OCI-M2 (cell line): ENCODE measurements around the gene ZHX3.

Source experiments
- DNase-seq: peaks from one replicate; lab custom pipeline; 2025; ENCODE audit not compliant: unreplicated experiment; lab: John Stamatoyannopoulos, UW

The ZHX3 gene

DNA sequence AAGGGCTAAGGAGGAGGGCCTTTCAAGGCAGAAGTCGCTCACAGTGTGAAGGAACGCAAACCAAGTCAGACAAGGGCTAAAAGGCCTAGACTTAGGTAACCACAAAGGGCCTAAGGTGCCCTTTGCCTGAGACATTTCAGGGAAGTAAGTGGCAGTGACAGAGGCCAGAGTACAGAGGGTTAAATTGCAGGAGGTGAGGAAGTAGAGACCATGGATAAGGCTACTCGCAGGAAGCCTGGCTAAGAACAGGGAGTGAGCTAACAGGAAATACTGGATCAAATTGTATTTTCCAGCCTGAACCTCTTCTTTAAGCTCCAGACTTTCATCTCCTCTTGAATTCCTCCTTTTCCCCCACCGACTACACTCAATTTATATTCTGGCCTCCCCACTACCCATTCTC lies 16.6 kb downstream of the ZHX3 start:
- DNase-seq, result no peak

DNA sequence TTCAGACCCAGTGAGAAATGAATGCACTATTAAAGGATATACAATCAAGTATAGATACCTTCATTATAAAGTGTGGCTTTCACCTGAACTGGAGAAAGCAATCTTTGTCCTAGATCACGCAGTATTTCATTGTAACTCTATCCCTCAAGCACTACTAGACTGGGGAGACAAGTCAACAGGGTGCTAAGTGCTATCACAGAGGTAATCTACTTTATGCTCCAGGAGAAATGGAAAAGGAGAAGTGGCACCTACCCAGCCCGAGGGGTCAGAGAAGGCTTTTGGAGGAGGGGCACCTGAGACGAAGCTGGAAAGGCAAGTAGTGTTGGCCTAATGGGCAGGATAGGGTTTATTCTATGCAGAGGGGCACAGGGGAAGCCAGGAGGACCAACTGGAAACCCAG lies 17.1 kb downstream of the ZHX3 start:
- DNase-seq, result no peak

DNA sequence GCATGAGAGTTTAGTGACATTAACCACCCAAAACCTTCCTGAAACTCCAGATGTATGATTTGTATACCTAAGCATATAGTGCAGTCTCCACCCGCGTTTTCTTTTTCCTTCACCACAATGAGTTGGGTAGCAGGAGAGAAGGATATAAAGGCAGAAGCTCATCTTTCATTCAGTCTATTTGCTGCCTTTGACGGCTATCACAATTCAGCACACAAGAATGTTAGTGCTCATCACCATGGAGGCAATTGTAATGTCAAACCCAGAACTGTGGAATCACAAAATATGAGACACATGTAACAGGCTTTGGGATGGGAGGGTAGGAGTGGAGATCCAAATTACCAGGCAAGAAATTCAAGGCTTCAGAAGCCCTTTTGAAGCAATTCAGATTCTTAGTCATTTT lies 17.6 kb downstream of the ZHX3 start:
- no peak for DNase-seq

DNA sequence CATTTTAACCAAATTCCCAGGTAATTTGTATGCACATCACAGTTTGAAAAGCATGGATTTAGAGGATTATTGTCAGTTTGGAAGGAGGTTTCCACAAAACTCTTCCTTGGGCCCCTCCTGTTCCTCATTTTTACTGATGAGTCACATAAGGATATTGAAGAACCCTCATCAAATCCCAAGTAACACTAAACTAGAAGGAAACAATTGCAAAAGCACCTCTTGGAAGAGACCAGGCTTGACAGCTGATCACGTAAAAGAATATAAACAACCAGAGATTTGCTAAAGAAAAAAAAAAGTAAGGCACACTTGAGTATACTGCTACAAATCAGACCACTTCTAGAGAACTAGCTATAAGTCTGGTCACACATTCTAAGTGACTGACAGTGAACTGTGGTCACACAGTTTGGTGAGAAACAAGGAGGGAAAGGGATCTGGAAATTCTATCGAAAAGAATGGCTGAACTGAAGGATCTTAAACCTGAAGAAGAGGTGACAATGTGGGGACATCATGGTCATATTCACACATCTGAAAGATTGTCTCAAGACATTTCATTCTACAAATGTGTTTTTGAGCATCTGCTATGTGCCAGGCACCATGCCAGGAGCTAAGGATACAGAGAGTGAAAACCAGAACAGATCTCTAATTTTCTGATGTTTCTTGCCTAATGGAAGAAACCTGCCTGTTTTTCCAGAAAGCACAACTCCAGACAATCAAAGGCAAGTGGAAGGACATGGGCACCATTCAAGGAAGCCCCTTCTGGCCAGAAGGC lies 24.1 kb downstream of the ZHX3 start:
- no peak for DNase-seq

DNA sequence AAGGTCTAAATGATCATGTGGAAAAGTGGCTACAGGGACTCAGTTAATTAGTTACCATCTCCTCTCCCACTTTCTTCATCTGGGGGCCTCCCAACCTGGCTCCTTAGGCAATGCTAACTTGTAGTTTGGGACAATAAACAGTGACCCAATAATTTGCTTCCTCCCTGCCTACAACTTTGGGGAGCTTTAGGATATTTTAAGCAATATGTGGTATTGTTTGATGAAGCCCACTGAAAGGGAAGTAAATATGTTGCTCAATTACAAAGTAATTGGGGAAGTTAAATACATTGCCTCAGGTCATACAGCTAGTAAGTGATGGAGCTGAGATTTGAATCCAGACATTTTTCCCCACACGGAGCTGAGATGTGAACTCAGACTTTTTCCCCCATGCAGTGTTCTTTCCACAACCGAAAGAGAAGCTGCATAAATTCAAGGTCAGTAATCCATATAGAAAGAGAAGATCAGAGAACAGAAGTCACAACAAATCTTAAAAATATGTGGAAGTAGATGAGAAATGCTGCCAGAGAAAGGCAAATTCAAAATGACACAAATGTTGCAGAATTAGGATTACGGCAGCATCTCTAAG lies 26.6 kb downstream of the ZHX3 start:
- DNase-seq, result no peak

DNA sequence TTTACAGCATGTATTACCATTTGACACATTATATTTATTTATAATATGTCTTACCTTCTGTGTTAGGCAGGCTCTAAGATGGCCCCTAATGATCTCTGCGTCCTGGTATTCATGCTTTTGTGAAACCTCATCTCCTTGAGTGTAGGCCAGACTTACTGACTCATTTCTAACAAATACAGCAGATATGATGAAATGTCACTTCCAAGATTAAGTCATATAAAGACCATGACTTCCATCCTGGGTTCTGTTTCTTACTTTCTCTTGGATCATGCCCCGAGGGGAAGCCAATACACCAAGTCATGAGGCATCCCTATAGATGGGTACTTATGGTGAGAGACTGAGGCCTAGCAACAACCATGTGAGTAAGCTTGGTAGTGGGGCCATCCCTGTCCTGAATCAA lies 30.2 kb downstream of the ZHX3 start:
- DNase-seq, result no peak

DNA sequence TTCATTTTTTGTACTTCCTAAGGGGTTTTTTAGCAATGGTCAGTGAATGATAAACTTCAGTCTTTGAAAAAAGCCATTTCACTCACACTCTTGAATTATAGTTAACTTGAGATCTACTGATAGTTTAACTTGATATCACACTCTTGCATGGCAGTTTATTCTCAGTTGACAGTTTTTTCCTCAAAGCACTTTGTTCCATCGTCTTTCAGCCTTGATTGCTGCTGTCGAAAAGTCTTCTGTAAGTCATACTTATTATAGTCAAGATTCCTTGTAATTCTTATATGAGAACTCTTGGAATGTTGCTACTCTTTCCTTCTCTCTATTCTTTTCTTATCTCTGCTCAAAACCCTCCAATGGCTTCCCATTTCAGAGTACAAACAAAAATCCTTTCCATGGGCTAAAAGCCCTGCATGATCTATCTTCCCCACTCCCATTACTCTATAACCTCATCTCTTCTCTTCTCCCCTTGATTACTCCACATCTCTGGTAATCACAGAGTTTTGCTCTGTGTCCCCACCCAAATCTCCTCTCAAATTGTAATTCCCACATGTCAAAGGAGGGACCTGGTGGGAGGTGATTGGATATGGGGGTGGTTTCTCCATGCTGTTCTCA lies 31.2 kb downstream of the ZHX3 start:
- DNase-seq, result no peak

DNA sequence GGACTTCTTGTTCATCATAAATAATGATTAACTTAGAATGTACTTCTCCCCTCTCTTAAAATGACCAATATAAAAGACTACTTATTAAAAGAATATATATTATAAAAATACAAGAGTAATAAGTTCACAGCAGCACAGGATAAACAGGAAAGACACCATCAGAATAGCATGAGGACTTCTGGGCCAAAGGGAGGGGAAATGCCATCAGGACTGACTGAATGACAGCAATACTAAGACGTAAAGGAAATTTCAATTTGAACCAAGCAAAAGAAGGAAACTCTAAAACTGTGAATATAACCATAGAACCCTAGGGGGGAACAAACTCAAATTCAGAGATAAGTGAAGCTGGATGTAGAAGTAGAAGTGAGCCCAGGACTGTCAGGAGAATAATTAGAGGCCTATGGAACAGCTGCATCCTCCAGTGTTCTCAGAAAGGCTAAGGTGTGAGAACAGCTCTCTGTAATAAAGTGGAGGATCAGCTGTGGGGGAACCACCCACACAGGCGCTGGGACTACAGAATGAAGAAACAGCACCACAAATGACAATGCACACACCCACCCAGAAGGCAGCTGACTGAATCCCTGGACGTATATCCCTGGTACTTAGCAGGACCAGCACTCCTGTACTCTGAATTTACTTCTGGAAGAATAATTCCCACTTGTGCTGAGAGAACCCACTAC lies 37.8 kb downstream of the ZHX3 start:
- no peak for DNase-seq

DNA sequence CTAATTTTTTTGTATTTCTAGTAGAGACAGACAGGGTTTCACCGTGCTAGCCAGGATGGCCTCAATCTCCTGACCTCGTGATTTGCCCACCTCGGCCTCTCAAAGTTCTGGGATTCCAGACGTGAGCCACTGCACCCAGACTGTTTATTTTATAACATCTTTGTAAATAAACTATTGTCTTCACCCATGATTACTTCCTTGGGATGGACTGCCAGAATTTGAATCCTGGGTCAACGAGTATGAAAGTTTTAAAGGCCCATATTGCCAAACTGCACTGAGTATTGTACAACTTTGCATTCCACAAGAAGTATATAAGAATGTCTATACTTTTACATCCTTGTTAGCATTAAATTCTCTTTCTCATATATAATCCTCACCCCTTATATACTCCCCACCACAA lies 38.6 kb downstream of the ZHX3 start:
- DNase-seq, result no peak

DNA sequence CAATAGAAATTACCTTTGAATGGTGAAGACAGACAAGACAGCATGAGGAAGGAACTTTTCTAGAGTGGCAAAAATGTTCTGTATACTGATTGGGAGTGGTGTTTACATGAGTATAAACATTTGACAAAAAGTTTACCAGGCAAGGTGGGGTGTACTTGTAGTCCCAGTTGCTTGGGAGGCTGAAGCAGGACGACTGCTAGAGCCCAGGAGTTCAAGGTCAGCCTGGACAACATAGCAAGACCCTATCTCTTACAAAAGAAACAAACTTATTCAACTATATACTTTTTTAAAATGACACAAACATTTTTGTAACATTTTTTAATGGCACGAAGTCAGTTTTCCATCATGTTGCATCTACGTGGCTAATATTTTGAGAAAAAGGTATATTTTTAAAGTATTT lies 40.5 kb downstream of the ZHX3 start:
- DNase-seq, result no peak

DNA sequence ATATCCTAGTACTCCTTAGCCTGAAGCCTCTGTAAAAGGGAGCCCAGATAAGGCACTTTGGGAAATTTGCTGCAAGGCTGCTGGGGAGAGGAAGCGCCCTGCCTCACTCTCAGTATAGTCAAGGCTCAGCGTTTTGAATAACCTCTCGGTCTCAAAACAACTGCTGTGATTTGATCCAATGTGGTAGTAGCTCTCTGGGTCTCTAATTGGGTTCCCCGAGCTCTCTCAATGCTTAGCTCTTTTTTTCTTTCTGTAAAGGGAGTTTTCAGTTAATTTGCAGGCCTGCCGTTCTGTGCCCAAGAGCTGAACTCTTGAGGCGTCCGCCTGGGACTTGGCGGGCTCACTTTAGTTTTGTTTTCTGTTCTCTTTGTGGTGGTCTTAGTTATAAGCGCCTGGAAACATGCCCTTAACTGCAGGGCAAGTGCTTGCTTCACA lies 41.2 kb downstream of the ZHX3 start:
- no peak for DNase-seq

DNA sequence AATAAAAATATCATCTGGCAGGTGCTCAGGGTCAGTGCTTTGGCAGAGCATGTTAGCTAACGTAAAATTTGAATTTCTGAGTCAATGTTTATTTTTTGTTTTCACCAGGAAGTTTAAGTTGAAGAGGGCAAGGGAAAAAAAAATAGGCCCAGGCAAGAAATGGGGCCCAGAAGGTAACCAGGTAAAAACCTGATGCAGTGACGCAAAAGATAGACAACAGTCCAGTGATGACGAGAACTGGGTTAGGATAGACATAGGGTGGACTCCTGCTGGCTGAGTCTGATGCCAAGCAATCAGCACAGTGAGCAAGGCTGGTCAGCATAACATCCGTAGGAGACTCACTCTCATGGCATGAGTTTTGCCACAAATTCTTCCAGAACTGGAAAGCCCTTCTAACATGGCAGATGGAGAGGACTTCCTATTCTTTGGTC lies 42.2 kb downstream of the ZHX3 start:
- DNase-seq, result no peak

DNA sequence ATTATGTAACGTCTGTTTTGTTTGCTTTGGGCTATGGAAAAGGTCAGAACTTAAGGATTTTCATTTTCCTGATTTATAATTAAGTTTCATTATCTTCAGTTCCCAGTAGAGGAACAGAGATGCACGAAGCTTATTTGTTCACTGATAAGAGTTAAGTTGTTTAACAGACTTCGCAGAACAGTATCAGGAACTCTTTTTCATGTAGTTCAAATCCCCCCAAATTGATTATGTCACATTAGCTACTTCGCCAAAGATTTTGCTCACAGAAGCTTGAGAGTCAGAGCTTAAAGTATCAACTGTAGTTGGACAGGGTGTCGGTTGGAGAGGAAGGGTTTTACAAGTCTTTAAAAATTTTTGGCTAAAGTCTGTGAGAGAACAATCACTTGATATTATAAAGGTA lies 43.4 kb downstream of the ZHX3 start:
- DNase-seq, result no peak

DNA sequence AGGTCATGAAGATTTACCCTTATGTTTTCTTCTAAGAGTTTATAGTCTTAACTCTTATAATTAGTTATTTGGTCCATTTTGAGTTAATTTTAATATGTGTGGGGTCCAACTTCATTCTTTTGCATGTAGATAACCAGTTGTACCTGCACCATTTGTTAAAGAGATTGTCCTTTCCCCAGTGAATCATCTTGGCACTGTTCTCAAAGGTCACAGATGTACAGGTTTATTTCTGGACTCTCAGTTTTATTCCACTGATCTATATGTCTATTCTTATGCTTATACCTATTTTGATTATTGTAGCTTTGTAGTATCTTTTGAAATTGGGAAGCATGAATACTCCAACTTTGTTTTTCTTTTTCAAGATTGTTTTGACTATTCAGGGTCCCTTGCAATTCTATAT lies 44.1 kb downstream of the ZHX3 start:
- no peak for DNase-seq

DNA sequence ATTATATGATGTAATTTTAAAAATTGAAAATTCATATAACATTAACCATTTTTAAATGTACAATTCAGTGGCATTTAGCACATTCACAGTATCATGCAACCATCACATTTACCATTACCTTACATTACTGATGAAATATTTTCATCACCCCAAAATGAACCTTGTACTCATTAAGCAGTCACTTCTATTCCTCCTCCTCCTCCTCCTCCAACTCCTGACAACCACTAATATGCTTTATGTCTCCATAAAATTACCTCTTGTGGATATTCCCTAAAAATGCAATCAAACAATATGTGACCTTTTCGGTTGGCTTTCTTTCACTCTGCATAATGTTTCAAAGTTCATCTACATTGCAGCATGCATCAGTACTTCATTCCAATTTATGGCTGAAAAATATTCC lies 45.2 kb downstream of the ZHX3 start:
- DNase-seq, result no peak

DNA sequence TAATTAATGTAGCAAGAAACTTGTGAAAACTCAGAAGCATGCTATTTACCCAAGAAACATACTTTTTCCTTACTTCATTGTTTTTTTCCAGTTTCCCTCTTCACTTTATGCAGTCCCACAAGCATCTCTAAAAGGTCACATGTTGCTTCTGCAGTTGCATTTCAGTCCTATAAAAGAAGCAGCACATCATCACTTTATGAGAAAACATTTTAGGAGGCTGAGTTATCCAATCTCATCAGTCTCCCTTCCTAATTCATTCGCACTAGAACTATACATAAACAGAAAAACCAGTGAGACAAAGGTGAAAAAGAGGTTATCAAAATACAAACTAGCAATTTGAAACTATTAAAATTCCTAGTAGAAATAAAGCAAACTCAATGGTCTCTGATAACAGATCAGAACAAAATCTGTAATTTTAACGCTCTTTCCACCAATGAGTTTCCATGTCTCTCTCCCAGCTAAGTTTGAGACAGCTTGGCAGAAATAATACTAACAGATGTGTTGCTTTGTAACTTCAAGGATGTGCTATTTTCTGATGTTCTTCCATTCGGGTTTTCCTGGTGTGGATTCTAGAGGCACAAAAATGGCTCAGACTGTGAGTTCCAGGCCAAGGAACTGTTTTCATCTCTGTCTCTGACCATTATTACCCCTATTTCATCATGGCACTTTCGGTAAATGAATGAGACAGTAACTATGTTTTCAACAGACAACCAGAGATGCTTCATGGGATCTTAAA lies 48.4 kb downstream of the ZHX3 start:
- no peak for DNase-seq

DNA sequence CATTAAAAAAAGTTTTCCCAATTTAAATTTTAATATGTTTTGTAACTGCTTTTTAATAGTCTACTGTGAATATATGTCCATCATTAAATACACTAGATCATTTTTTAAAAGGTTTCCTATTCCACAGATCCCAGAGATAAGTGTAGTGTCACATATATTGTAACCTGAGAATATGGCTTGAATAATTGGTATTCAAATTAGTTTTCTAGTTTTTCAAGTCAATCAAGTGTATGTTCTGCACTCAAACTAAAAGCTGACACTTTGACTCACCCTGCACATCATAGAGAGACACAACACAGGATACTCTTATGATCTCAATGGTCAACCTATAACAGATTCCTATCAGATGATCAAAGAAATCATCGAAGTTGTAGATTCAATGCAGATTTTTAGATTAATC lies 49.1 kb downstream of the ZHX3 start:
- no peak for DNase-seq

DNA sequence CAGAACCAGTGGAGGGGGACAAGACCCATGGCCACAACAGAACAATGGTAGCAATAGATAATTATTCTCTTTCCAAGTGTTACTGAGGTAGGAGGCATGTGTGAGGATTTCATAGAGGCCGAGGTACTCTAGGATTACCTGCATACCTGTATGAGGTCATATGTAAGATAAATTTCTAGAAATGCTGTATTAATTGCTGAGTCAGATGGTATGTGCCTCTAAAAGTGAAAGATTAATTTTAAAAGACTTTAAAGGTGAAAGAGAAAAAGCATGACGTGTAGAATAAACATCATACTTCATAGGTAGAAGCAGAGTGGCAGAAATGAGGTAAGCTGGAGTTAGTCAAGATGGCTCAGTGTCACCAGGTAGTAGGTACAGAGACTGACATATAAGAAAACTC lies 51.6 kb downstream of the ZHX3 start:
- DNase-seq, result no peak

DNA sequence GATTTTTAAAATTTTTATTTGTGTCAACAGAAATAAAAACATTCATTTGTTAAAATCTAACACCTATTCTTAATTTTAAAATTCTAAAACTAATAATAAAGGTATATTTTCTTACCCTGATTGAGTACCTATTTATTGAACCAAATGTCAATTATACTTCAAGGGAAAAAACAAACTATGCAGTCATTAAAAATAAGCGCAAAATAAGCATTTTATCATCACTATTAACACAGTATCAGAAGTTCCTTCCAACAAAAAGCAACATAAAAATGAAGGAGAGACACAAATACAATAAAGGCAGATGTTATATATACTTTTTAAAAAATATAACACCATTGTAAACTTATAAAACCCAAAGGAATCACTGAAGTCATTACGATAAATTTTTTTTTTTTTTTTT lies 52.7 kb downstream of the ZHX3 start:
- no peak for DNase-seq

DNA sequence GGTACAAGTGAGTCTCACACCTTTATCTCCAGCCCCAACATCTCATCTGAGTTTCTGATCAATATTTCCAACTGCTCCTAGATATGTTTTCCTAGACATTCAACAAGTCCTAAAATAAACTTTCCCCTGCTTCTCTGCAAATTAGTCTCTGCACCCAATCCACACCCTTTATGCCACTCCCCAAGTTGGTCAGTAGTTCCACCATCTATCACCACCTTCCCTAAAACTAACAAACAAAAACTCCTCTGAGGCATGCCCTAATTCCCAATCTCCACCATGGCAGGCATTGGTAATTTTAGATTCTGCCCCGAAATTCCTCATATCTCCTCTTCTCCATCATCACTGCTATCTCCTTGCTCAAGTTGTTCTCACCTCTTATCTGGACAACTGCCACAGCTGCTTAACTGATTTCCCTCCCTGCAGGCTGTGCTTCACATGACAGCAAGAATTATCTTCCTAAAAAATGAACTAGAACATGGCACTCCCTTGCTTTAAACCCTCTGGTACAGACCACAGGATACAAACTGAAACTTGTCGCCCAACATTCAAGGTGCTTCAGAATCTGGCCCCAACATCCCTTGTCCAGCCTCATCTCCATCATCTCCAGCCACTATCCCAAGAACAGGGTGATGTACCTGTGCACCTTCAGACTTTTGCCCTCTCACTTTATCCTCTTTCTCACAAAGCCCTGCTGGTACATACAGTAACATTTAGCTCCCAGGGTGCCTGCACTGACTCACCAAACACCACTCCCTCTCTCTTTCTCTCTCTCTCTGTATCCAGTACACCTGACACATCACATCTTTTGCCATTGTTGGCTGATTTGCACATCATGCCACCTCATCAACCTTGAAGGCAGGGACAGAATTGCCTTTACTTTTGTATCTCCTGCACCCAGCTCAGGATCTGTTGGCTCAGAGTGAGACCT lies 55.5 kb downstream of the ZHX3 start:
- DNase-seq, result no peak
